Measurements from ENCODE around the gene CAPZB.
A peak's percentile ranks its signal among the peaks of the same experiment; 100 is the strongest.

The CAPZB gene

DNA sequence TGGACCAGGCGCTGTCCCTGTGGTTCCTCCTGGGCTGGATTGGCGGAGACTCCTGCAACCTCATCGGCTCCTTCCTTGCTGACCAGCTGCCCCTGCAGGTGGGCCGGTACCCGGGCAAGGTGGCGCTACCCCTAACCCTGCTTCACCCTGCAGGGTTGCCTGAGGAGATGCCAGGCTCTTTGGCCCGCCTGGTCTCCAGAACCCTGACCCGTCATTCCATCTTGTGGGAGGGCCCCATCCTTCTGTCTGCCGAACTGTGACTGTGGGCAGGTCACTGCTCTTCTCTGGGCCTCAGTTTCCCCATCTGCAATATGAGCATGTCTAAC, 160.7 kb downstream of the CAPZB start:
- DNase-seq: no peak

GRCh38 chr1:19323987-19324664, 161.2 kb downstream of the CAPZB start:
- no peak for DNase-seq

DNA sequence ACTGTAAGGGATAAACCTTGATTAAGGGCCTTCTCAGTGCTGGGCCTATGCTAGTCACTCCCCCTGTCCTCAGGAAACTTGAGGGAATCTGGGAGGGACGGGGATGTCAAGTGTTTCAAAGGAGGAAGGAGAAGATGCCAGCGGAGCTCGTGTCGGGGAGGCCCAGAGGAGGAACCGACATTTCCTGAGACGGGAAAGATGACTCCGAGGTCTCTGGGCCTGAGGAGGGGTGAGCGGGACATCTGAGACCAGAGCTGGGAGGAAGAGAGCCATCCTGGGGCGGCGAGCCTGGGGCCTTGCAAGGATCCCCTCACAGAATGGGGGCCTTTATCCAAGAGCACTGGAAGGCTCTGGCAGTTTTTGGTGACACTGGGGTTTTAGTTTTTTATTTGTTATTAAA, 162.9 kb downstream of the CAPZB start:
- no peak for DNase-seq

GRCh38 chr1:19321071-19321470, 164.3 kb downstream of the CAPZB start:
- DNase-seq: no peak

GRCh38 chr1:19319196-19319595, 166.1 kb downstream of the CAPZB start:
- no peak for DNase-seq

- no peak for DNase-seq
Measured at GRCh38 chr1:19317126-19317910, 168.0 kb downstream of the CAPZB start.

- no peak for DNase-seq
Measured at GRCh38 chr1:19315378-19316198, 169.8 kb downstream of the CAPZB start.

GRCh38 chr1:19313961-19314882, 171.1 kb downstream of the CAPZB start:
- DNase-seq: no peak

DNA sequence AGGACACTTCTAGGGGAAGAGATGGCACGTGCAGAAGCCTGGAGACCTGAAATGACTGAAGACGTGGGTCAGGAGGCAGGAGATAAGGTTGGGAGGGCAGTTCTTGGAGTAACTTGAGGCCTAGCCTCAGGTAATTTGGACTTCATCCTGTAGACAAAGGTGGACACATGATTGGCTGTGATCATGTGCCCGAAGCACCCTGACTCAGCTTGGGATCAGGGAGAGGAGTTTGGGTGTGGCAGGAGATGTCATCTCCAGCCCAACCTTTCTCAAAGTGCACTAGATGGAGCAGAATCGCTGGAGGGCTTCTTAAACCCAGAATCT, 171.7 kb downstream of the CAPZB start:
- no peak for DNase-seq

- DNase-seq: peak; percentile 18
Measured at GRCh38 chr1:19312782-19313635, 172.3 kb downstream of the CAPZB start.

DNA sequence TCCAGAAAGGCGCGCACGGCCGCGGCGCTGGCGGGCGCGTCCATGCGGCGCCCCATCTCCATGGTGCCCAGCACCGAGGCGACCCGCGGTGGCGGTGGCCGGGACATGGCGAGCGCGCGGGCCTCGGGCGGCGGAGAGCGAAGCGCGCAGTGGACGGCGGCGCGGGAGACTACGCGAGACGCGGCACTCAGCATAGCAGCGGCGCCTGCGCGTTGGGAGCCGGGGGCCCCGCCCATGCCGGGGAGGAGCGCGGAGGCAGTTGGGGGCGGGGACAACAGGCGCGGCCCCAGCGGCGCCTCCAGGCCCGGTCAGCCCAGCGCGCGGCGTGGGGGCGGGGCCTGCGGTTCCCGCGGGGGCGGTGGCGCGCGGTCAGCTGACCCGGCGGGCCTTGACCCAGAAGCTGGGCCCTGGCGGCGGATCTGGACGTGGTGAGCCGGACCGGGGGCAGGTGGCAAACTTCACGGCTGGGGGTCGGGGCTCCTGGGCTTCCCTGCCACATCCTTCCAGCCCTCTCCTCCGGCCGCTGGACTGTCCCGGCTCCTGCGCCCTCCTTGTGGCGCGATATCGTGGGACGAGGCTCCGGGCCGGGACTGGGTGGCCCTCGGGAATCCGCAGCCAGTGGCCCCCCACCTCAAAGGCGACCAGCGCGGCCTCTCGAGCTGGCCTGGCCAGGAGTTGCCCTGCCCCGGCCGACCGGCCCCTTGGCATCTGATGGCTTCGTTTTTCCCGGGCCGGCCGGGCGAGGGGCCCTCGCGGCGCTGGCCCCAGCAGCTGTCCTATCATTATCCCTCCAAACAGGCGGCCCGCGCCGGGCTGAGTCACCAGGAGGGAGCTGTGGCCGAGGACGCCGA, 173.2 kb downstream of the CAPZB start, which contains the start of the genes AKR7A2 and SLC66A1:
TSS of gene AKR7A2 (minus strand) at position 214 of the 851 bp plus-strand sequence. CDS start at position 194, 20 bp downstream.
TSS of gene SLC66A1 (plus strand) at position 396 of the 851 bp plus-strand sequence. CDS start 5,352 bp downstream, outside the sequence.
- DNase-seq: peak; percentile 90

GRCh38 chr1:19311503-19311930, 173.8 kb downstream of the CAPZB start:
- peak; percentile 51 for DNase-seq

GRCh38 chr1:19310720-19311502, 174.4 kb downstream of the CAPZB start:
- no peak for DNase-seq

DNA sequence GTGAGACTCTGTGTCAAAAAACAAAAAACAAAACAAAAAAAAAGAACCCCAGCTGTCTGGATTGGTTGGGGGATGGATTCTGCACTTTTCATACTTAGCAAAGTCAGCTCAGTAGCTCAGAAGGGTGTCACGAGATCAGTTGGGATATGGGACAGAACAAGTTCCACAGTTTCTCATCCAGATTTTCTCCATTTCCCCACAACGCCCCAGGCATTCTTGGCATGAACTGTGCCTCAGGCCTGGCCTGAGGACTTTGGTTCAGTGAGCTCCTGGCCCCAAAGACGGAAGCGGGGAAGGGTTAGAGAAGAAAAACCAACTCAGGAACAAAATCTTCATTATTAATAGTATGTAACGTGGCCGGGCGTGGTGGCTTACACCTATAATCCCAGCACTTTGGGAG, 175.3 kb downstream of the CAPZB start:
- DNase-seq: no peak

GRCh38 chr1:19309123-19309813, 176.1 kb downstream of the CAPZB start:
- no peak for DNase-seq

GRCh38 chr1:19308509-19308907, 176.8 kb downstream of the CAPZB start:
- DNase-seq: no peak

DNA sequence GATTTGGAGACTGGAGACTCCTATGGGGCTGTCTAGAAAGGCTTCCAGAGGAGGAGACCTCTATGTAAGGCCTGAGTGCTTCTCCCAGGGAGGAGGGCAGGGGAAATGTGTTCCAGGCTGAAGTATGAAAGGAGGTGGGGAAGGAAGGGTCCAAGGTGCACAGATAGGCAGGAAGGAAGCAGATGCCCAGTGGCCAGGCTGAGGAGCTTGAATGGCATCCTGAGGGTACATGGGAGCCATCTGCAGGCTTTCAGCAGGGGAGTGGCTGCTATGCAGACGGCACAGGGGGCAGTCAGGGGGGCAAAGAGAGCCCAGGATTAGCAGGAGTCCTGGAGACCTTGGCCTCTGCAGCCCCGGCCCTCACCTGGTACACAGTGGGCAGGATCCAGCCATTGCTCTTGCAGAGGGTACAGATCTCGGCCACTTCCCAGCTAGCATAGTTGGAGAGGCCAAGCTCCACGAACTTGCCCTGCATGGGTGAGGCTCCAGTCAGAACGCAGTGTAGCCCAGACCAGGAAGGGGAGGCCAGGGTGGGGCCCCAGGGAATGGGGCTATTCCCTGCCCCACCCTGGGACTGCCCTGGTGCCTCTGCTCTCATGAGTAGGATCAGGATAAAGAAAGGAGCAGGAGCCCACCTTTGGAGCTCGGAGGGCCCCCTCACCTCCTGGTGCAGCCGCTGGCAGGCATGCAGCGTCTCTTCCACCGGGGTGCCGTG, 177.4 kb downstream of the CAPZB start:
- DNase-seq: no peak

GRCh38 chr1:19306941-19307340, 178.4 kb downstream of the CAPZB start:
- no peak for DNase-seq
